Neutrophil (primary cell): Measurements from ENCODE around the gene HK2.

Experiments
- H3K27ac ChIP-seq: fragments of 200-600 bp; sonication (generic); 2 replicates; pipeline ENCODE4 v1.5.1; 2016; ENCODE audit warnings: mild to moderate bottlenecking, moderate library complexity
- H3K27me3 ChIP-seq: fragments of 200-600 bp; sonication (generic); 2 replicates; pipeline ENCODE4 v1.6.0; 2016; ENCODE audit warnings: mild to moderate bottlenecking
- H3K36me3 ChIP-seq: fragments of 200-600 bp; sonication (generic); 2 replicates; pipeline ENCODE4 v1.5.1; 2017
- H3K4me1 ChIP-seq, 2 experiments: fragments of 200-600 bp in 1 of 2; sonication (generic) in 1 of 2; 1 replicate in 1 of 2; 2 replicates in 1 of 2; pipeline versions ENCODE4 v1.5.1 to v1.6.1; 2013 to 2016; ENCODE audit warnings: low read depth in 1 of 2, low read length in 1 of 2, mild to moderate bottlenecking in 1 of 2, moderate library complexity in 1 of 2; ENCODE audit not compliant: control insufficient read depth in 1 of 2, insufficient read depth in 1 of 2
- H3K4me3 ChIP-seq, 2 experiments: fragments of 200-600 bp in 1 of 2; sonication (generic) in 1 of 2; 1 replicate in 1 of 2; 2 replicates in 1 of 2; pipeline ENCODE4 v1.5.1; 2013 to 2016; ENCODE audit warnings: low read depth in 1 of 2, low read length in 1 of 2, mild to moderate bottlenecking in 1 of 2, moderate library complexity in 1 of 2
- H3K9me3 ChIP-seq: fragments of 200-600 bp; sonication (generic); 2 replicates; pipeline ENCODE4 v1.5.1; 2016
- TF ChIP-seq, protein P1 (sequence below): fragments of 200-600 bp; sonication (generic); IDR thresholded peaks from 2 replicates; pipeline ENCODE4 v1.5.1; 2016; ENCODE audit warnings: antibody characterized with exemption

HK2 gene

DNA sequence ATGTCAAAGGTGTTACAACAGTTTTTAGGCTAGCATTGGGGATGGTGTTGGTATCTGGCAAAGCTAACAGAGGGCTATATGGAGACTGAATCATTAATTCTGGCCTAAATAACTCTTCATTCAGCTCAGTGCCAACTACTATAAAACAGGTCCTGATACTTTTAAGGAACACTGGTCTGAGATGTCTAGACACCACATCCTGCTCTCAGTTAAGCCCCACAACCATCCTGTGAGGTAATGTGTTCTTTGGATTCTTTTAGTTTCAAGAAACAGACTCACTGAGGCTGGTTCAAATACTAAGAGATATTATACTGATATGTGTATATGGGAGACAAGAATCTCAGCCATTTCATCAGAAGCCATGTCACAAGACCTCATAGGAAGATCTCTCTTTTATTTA lies 14.2 kb upstream of the HK2 start:
- Histone ChIP-seq H3K27ac (peak overlapping the region; percentile 33), H3K4me1 (peaks cover 49 to 50% of the 10 kb centered on the region in 2 experiments), H3K9me3 (no peaks in the 10 kb centered on the region), H3K36me3 (no peaks in the 10 kb centered on the region), H3K27me3 (no peaks in the 10 kb centered on the region), H3K4me3 (no peak overlapping the region)
- TF ChIP-seq, protein P1, sequence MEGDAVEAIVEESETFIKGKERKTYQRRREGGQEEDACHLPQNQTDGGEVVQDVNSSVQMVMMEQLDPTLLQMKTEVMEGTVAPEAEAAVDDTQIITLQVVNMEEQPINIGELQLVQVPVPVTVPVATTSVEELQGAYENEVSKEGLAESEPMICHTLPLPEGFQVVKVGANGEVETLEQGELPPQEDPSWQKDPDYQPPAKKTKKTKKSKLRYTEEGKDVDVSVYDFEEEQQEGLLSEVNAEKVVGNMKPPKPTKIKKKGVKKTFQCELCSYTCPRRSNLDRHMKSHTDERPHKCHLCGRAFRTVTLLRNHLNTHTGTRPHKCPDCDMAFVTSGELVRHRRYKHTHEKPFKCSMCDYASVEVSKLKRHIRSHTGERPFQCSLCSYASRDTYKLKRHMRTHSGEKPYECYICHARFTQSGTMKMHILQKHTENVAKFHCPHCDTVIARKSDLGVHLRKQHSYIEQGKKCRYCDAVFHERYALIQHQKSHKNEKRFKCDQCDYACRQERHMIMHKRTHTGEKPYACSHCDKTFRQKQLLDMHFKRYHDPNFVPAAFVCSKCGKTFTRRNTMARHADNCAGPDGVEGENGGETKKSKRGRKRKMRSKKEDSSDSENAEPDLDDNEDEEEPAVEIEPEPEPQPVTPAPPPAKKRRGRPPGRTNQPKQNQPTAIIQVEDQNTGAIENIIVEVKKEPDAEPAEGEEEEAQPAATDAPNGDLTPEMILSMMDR = no peak

- TF ChIP-seq, protein P1 = no peak
- Histone ChIP-seq H3K36me3 (no peaks in the 10 kb centered on the region), H3K27me3 (no peaks in the 10 kb centered on the region), H3K27ac (no peak overlapping the region), H3K4me1 (peaks cover 35 to 41% of the 10 kb centered on the region in 2 experiments), H3K4me3 (no peak overlapping the region), H3K9me3 (no peaks in the 10 kb centered on the region)
Observed at GRCh38 chr2:74821177-74822126, 12.5 kb upstream of the HK2 start.

DNA sequence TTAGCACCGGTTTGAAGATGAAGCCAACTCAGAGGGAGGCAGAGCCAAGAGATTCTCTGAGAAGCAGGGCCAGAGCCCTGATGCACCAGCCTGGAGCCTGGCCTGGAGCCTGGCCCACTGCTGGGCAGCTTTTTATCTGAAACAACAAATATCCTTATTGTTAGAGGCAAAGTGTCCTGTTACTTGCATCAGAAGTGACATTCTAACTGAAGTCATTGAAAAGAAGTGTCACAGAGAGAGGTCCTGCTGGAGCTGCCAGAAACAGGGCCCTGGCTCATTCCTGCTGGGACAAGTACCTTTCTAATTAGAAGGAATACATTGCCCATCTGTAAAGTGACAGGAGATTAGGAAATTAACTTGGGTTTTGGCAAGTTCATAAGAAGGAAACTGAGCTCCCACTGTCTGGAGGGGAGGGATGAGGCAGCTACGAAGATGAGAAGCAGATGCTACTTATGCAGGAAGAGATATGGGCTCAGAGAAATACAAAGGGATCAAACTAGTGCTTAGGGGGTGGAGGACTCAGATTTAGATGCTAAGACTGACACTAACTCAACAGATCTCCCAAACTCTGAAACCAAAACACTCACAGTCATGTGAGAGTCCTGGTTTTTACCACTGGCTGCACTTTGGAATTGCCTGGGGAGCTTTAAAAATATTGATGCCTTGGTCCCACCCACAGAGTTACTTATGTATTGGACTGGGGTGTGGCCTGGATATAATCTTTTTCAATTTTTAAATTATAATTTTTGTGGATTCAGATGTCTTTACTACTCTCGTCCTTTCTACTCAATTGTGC lies 11.0 kb upstream of the HK2 start:
- Histone ChIP-seq H3K27me3 (no peaks in the 10 kb centered on the region), H3K27ac (no peak overlapping the region), H3K4me3 (no peak overlapping the region), H3K9me3 (no peaks in the 10 kb centered on the region), H3K4me1 (peaks cover 23 to 30% of the 10 kb centered on the region in 2 experiments), H3K36me3 (no peaks in the 10 kb centered on the region)
- TF ChIP-seq, protein P1 = no peak

GRCh38 chr2:74824679-74825078 lies 9.2 kb upstream of the HK2 start:
- H3K27me3 ChIP-seq = no peaks in the 10 kb centered on the region
- no peaks in the 10 kb centered on the region for H3K9me3 ChIP-seq
- peaks cover 11 to 14% of the 10 kb centered on the region in 2 experiments for H3K4me1 ChIP-seq
- TF ChIP-seq, protein P1 = no peak
- H3K36me3 ChIP-seq = no peaks in the 10 kb centered on the region
- no peak overlapping the region for H3K4me3 ChIP-seq
- H3K27ac ChIP-seq = peak overlapping the region; percentile 36

DNA sequence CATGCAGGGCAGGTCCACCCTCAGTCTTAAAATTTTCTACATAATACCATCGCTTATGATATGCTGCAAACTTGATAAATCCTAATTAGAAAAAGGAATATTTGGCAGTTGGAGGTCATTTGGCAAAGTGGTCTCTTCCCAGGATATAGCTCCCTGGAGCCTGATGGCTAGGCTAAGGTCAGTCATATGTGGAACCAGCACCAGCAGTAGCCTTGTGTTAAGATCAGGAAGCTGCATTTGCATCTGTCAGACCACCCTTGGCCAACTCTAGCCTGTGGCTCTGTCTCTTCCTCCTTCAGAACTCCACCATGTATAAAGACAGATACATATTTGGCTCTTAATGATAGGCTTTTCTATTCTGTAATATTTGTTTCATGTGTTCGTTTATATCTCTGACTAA lies 5.4 kb upstream of the HK2 start:
- peaks cover 27 to 33% of the 10 kb centered on the region in 2 experiments for H3K4me1 ChIP-seq
- H3K36me3 ChIP-seq = no peaks in the 10 kb centered on the region
- TF ChIP-seq, protein P1 = no peak
- no peak overlapping the region for H3K4me3 ChIP-seq
- H3K27me3 ChIP-seq = no peaks in the 10 kb centered on the region
- H3K27ac ChIP-seq = no peak overlapping the region
- no peaks in the 10 kb centered on the region for H3K9me3 ChIP-seq
